SK-N-SH (cell line): ENCODE data around the gene GALNTL6. TPM values are rescaled to one million over a fixed set of nuclear protein-coding genes. Genes with fewer than 3 reads are reported as not detected.

ENCODE experiments used
- CTCF ChIA-PET: fragments of 300-600, 350-600 bp; formaldehyde crosslinking; extraction: SDS; loops from one replicate; lab custom pipeline; 2021; lab: Yijun Ruan, JAX
- POLR2A ChIA-PET: fragments of 350-600 bp; sonication (Branson Sonifier 250); formaldehyde crosslinking; extraction: SDS; loops from one replicate; lab custom pipeline; 2020; ENCODE audit warnings: antibody characterized with exemption, inconsistent platforms; lab: Yijun Ruan, JAX
- DNase-seq: peaks from one replicate; pipeline ENCODE4 v3.0.0; 2012
- H2AFZ ChIP-seq: fragments of 200-600 bp; sonication (generic); 2 replicates; pipeline ENCODE4 v1.8.1; 2016; ENCODE audit warnings: antibody characterized with exemption, mild to moderate bottlenecking, low read depth
- H3F3A ChIP-seq: fragments of 200-600 bp; sonication (generic); replicated peaks from 2 replicates; pipeline ENCODE3; 2016; ENCODE audit warnings: antibody characterized with exemption, mild to moderate bottlenecking; ENCODE audit not compliant: insufficient read depth
- H3K27ac ChIP-seq, 2 experiments: fragments of 200-500 bp in 1 of 2; fragments of 200-600 bp in 1 of 2; sonication (Bioruptor generic) in 1 of 2; sonication (generic), shearing (Covaris generic) in 1 of 2; 2 replicates each; pipeline versions ENCODE4 v1.5.1 to v1.6.1; 2014 to 2016; ENCODE audit warnings: low read depth in 2 of 2, inconsistent platforms in 1 of 2, low read length in 1 of 2, mild to moderate bottlenecking in 1 of 2, mixed read lengths in 1 of 2
- H3K27me3 ChIP-seq: fragments of 200-600 bp; sonication (generic), shearing (Covaris generic); 2 replicates; pipeline ENCODE4 v1.6.1; 2016; ENCODE audit warnings: mixed run types; ENCODE audit not compliant: insufficient read depth
- H3K36me3 ChIP-seq, 2 experiments: fragments of 200-500 bp in 1 of 2; fragments of 200-600 bp in 1 of 2; sonication (Bioruptor generic) in 1 of 2; sonication (generic) in 1 of 2; replicated peaks in 1 of 2; 2 replicates each; pipeline versions ENCODE3 to v1.5.1; 2014 to 2016; ENCODE audit warnings: low read length in 1 of 2, mild to moderate bottlenecking in 1 of 2; ENCODE audit not compliant: insufficient read depth in 2 of 2, control insufficient read depth in 1 of 2
- H3K4me1 ChIP-seq, 2 experiments: fragments of 200-500 bp in 1 of 2; fragments of 200-600 bp in 1 of 2; sonication (Bioruptor generic) in 1 of 2; sonication (generic), shearing (Covaris generic) in 1 of 2; 2 replicates each; pipeline versions ENCODE4 v1.5.1 to v1.6.1; 2014 to 2016; ENCODE audit warnings: low read depth in 1 of 2, low read length in 1 of 2, mixed run types in 1 of 2; ENCODE audit not compliant: insufficient read depth in 2 of 2, control insufficient read depth in 1 of 2
- H3K4me2 ChIP-seq: fragments of 200-600 bp; sonication (generic), shearing (Covaris generic); 2 replicates; pipeline ENCODE4 v1.6.1; 2017; ENCODE audit warnings: mixed run types
- H3K4me3 ChIP-seq, 2 experiments: fragments of 200-500 bp in 1 of 2; fragments of 200-600 bp in 1 of 2; sonication (Bioruptor generic) in 1 of 2; sonication (generic), shearing (Covaris generic) in 1 of 2; 2 replicates each; pipeline versions ENCODE4 v1.5.1 to v1.8.1; 2014 to 2016; ENCODE audit warnings: low read depth in 2 of 2, inconsistent platforms in 1 of 2, low read length in 1 of 2, mild to moderate bottlenecking in 1 of 2, mixed read lengths in 1 of 2, moderate library complexity in 1 of 2
- H3K79me2 ChIP-seq: fragments of 200-600 bp; sonication (generic); 2 replicates; pipeline ENCODE4 v1.8.1; 2017; ENCODE audit warnings: mild to moderate bottlenecking; ENCODE audit not compliant: insufficient read depth
- H3K9ac ChIP-seq: fragments of 200-600 bp; sonication (generic); 2 replicates; pipeline ENCODE4 v1.6.1; 2017; ENCODE audit warnings: mixed run types
- H3K9me2 ChIP-seq: fragments of 200-600 bp; sonication (generic); 2 replicates; pipeline ENCODE4 v1.6.1; 2017; ENCODE audit warnings: mixed run types
- H3K9me3 ChIP-seq: fragments of 200-600 bp; sonication (generic); 2 replicates; pipeline ENCODE4 v1.6.1; 2017; ENCODE audit warnings: mixed run types, mild to moderate bottlenecking, moderate library complexity
- H4K20me1 ChIP-seq: fragments of 200-600 bp; sonication (generic); 2 replicates; pipeline ENCODE4 v1.6.1; 2017; ENCODE audit warnings: mild to moderate bottlenecking, mixed run types; ENCODE audit not compliant: insufficient read depth
- EP300 ChIP-seq, 2 experiments: IDR thresholded peaks; 2 replicates each; pipeline versions ENCODE4 v1.4.0 to v1.6.1; 2012; ENCODE audit warnings: borderline replicate concordance in 1 of 2, low read depth in 1 of 2, low read length in 1 of 2
- EZH2phosphoT487 ChIP-seq: fragments of 200-600 bp; sonication (generic); IDR thresholded peaks from 2 replicates; pipeline ENCODE4 v1.6.1; 2017; ENCODE audit warnings: low read depth, mixed run types, mild to moderate bottlenecking, antibody characterized with exemption, moderate library complexity, borderline replicate concordance
- FOSL2 ChIP-seq: IDR thresholded peaks from 2 replicates; pipeline ENCODE4 v1.4.0; 2012; ENCODE audit warnings: low read depth, mild to moderate bottlenecking, moderate library complexity, borderline replicate concordance
- FOXJ3 ChIP-seq: sonication (generic); formaldehyde crosslinking; IDR thresholded peaks from 2 replicates; pipeline ENCODE4 v1.5.1; 2020; ENCODE audit warnings: mild to moderate bottlenecking, missing genetic modification reagents
- FOXM1 ChIP-seq: IDR thresholded peaks from 2 replicates; pipeline ENCODE4 v1.4.0; 2012; ENCODE audit warnings: low read depth, mild to moderate bottlenecking
- JUND ChIP-seq: IDR thresholded peaks from 2 replicates; pipeline ENCODE4 v1.4.0; 2012
- MEF2A ChIP-seq: IDR thresholded peaks from 2 replicates; pipeline ENCODE4 v1.4.0; 2012; ENCODE audit warnings: low read depth, borderline replicate concordance
- RAD21 ChIP-seq: IDR thresholded peaks from 2 replicates; pipeline ENCODE4 v1.6.1; 2012; ENCODE audit warnings: mild to moderate bottlenecking, low read length
- SMC3 ChIP-seq: IDR thresholded peaks from 2 replicates; pipeline ENCODE4 v1.6.1; 2012; ENCODE audit warnings: low read depth, low read length, improper control_type of control experiment
- TAF1 ChIP-seq: IDR thresholded peaks from 2 replicates; pipeline ENCODE4 v1.6.1; 2012; ENCODE audit warnings: low read depth, mild to moderate bottlenecking, low read length, moderate library complexity, borderline replicate concordance
- YY1 ChIP-seq: IDR thresholded peaks from 2 replicates; pipeline ENCODE4 v1.4.0; 2012; ENCODE audit warnings: low read depth, mild to moderate bottlenecking
- WGBS: methylation state at CpG from one replicate; pipeline ENCODE4 v1.1.6; 2017; ENCODE audit warnings: low lambda C conversion rate; 5-methylcytosine and 5-hydroxymethylcytosine counted together
- polyA plus RNA-seq, 3 experiments: library from polyadenylated mRNA; depleted of rRNA; stranded (reverse); fragments of >200 nt; gene quantifications; 2 replicates each; pipeline ENCODE4 v1.2.3, GENCODE V29; 2012
- TF ChIP-seq, protein P1 (sequence below): IDR thresholded peaks from 2 replicates; pipeline ENCODE4 v1.4.0; 2012; ENCODE audit warnings: low read depth, borderline replicate concordance
- TF ChIP-seq, protein P2 (sequence below): fragments of 150-350 bp; IDR thresholded peaks from 2 replicates; pipeline ENCODE4 v1.6.1; 2017; ENCODE audit warnings: antibody characterized with exemption, low read length, low read depth, borderline replicate concordance

The GALNTL6 gene
- polyA plus RNA-seq, 1 of the 3 experiments (the other 2 are of a cell fraction), result 0.07 TPM

DNA sequence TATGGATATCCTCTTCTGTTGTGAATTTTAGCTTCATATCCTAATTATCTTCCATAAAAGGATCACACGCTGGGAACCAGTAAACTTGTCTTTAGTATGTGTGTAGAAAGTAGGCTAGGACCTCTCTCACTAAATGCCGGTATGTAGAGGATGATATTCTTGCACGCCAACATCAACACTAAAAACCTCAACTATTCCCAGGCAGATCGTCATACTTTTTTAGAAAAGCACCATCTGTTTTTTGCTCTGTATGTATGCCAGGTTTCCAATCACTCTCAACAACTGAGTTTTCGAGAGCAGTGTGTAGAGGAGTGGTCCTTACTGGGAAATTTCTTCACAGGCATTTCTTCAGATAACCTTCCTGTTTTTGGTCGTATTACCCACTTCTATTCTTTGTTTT is 283.6 kb downstream of the GALNTL6 start:
- H3K9me2 ChIP-seq, result no peaks in the 10 kb centered on the region
- H3K4me3 ChIP-seq, result no peak overlapping the region
- CTCF ChIA-PET, result interaction anchor here (1.4 kb wide), 1 partner anchor 105 kb away, joined by 3 read pairs; no protein-coding TSS in a partner anchor
- no peak overlapping the region for H3K9ac ChIP-seq
- H3K27ac ChIP-seq, result no peak overlapping the region
- no peaks in the 10 kb centered on the region for H3K79me2 ChIP-seq
- DNase-seq, result no peak
- no peaks in the 10 kb centered on the region for H3K4me1 ChIP-seq
- no peaks in the 10 kb centered on the region for H3K27me3 ChIP-seq
- no peaks in the 10 kb centered on the region for H3K9me3 ChIP-seq
- H3K36me3 ChIP-seq, result no peaks in the 10 kb centered on the region
- WGBS, result 54% methylated on average over 6 of the region's 6 CpGs
- no peak overlapping the region for H2AFZ ChIP-seq
- POLR2A ChIA-PET, result no interaction called here
- no peaks in the 10 kb centered on the region for H3F3A ChIP-seq
- no peak for TF ChIP-seq RAD21
- TF ChIP-seq EZH2phosphoT487, result no peak
- no peak for TF ChIP-seq SMC3
- no peak for TF ChIP-seq JUND
- TF ChIP-seq MEF2A, result no peak
- TF ChIP-seq, protein P1, sequence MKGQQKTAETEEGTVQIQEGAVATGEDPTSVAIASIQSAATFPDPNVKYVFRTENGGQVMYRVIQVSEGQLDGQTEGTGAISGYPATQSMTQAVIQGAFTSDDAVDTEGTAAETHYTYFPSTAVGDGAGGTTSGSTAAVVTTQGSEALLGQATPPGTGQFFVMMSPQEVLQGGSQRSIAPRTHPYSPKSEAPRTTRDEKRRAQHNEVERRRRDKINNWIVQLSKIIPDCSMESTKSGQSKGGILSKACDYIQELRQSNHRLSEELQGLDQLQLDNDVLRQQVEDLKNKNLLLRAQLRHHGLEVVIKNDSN, result no peak
- no peak for TF ChIP-seq FOSL2
- no peak for TF ChIP-seq TAF1
- TF ChIP-seq, protein P2, sequence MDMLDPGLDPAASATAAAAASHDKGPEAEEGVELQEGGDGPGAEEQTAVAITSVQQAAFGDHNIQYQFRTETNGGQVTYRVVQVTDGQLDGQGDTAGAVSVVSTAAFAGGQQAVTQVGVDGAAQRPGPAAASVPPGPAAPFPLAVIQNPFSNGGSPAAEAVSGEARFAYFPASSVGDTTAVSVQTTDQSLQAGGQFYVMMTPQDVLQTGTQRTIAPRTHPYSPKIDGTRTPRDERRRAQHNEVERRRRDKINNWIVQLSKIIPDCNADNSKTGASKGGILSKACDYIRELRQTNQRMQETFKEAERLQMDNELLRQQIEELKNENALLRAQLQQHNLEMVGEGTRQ, result no peak
- TF ChIP-seq FOXJ3 (CRISPR knock-in tag), result no peak
- no peak for TF ChIP-seq EP300 (IDR thresholded peaks at IDR 0.05; ENCODE audit: borderline replicate concordance in 1 of 2, low read depth in 1 of 2, low read length in 1 of 2)
- H4K20me1 ChIP-seq, result no peaks in the 10 kb centered on the region
- H3K4me2 ChIP-seq, result no peak overlapping the region

DNA sequence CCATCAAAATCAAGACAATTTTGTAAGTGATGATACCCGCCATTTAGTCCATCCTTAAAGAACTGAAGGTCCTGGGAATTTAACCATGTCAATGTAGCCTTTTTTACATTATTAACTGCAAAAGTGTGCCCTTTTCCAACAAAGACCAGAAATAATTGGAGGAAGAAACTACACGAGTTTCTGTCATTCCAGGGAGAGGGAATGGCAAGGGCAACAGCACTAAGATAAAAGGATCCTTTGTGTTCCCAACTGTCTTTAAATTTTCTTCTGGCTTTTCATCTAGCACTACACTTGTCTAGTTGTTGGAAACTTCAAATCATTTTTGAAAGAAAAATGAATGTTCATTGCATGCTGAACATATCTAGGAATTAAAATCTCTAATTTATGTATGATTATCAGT is 286.2 kb downstream of the GALNTL6 start:
- H3K36me3 ChIP-seq, result no peaks in the 10 kb centered on the region
- 51% methylated on average over 2 of the region's 2 CpGs for WGBS
- CTCF ChIA-PET, result no interaction called here
- no peak overlapping the region for H3K4me3 ChIP-seq
- no peak overlapping the region for H3K27ac ChIP-seq
- no peaks in the 10 kb centered on the region for H3K4me1 ChIP-seq
- no peak overlapping the region for H2AFZ ChIP-seq
- H3K9me2 ChIP-seq, result no peaks in the 10 kb centered on the region
- H4K20me1 ChIP-seq, result no peaks in the 10 kb centered on the region
- H3K4me2 ChIP-seq, result no peak overlapping the region
- no peaks in the 10 kb centered on the region for H3K79me2 ChIP-seq
- no peak for DNase-seq
- no peaks in the 10 kb centered on the region for H3K27me3 ChIP-seq
- H3F3A ChIP-seq, result no peaks in the 10 kb centered on the region
- no peaks in the 10 kb centered on the region for H3K9me3 ChIP-seq
- POLR2A ChIA-PET, result no interaction called here
- no peak overlapping the region for H3K9ac ChIP-seq
- no peak for TF ChIP-seq FOXM1
- TF ChIP-seq, protein P2, result no peak
- TF ChIP-seq, protein P1, result no peak
- TF ChIP-seq MEF2A, result no peak
- no peak for TF ChIP-seq SMC3
- TF ChIP-seq YY1, result no peak
- TF ChIP-seq, all 33 proteins: peak for 0
